Sigmoid colon (tissue), 7 donors: ENCODE data around the gene MMP20. TPM values are rescaled to one million over a fixed set of nuclear protein-coding genes. Genes with fewer than 3 reads are reported as not detected.
A peak's percentile ranks its signal among the peaks of the same experiment; 100 is the strongest.

Experiments
- DNase-seq: peaks from one replicate; pipeline ENCODE4 v3.0.0-alpha.2; 2019
- H3K27ac ChIP-seq, 4 donors: fragments of 200-600 bp; sonication (generic); one replicate each; pipeline ENCODE4 v1.5.1; 2016 to 2019; ENCODE audit warnings: mild to moderate bottlenecking in 1 of 4
- H3K27me3 ChIP-seq, 3 donors: fragments of 200-600 bp; sonication (generic); one replicate each; pipeline ENCODE4 v1.5.1; 2019; ENCODE audit warnings: mild to moderate bottlenecking in 1 of 3
- H3K36me3 ChIP-seq, 4 donors: fragments of 200-600 bp; sonication (generic); one replicate each; pipeline ENCODE4 v1.5.1; 2016 to 2019
- H3K4me1 ChIP-seq, 4 donors: fragments of 200-600 bp; sonication (generic); one replicate each; pipeline ENCODE4 v1.5.1; 2017 to 2019
- H3K4me3 ChIP-seq, 4 donors: fragments of 200-600 bp; sonication (generic); one replicate each; pipeline ENCODE4 v1.5.1; 2017 to 2019; ENCODE audit warnings: mild to moderate bottlenecking in 2 of 4, moderate library complexity in 1 of 4
- H3K9me3 ChIP-seq, 4 donors: fragments of 200-600 bp in 3 of 4; sonication (generic) in 3 of 4; one replicate each; pipeline versions ENCODE4 v1.5.1 to v1.6.1; 2013 to 2019
- CTCF ChIP-seq, 4 experiments: fragments of 450-650 bp in 3 of 4; fragments of 200-600 bp in 1 of 4; IDR thresholded peaks; one replicate each; pipeline ENCODE4 v1.5.1; 2016 to 2019; ENCODE audit warnings: antibody characterized with exemption in 4 of 4, mild to moderate bottlenecking in 3 of 4, moderate library complexity in 2 of 4
- EP300 ChIP-seq, 4 donors: sonication (generic); formaldehyde crosslinking; IDR thresholded peaks; one replicate each; pipeline ENCODE4 v1.6.1; 2017; ENCODE audit warnings: antibody characterized with exemption in 4 of 4
- POLR2A ChIP-seq, 2 donors: fragments of 450-650 bp; IDR thresholded peaks; one replicate each; pipeline ENCODE4 v1.6.1; 2016; ENCODE audit warnings: antibody characterized with exemption in 2 of 2, mild to moderate bottlenecking in 2 of 2, moderate library complexity in 2 of 2
- POLR2AphosphoS5 ChIP-seq, 4 donors: sonication (generic); formaldehyde crosslinking; IDR thresholded peaks; one replicate each; pipeline ENCODE4 v1.6.1; 2017; ENCODE audit warnings: antibody characterized with exemption in 4 of 4
- WGBS, 2 donors: extraction: QIAGEN DNeasy Blood & Tissue Kit; methylation state at CpG; one replicate each; pipeline ENCODE4 v1.1.7; 2013; 5-methylcytosine and 5-hydroxymethylcytosine counted together
- intact Hi-C: fragments of 100-400 bp; cut with DNase I; formaldehyde crosslinking; loops from one replicate; pipeline ENCODE4 v1.15.1; 2023
- polyA plus RNA-seq, 3 donors: library from polyadenylated mRNA; stranded (reverse); fragments of 200-250 nt; gene quantifications; one replicate each; pipeline ENCODE4 v1.2.3, GENCODE V29; 2013
- total RNA-seq, 4 donors: library from RNA; depleted of rRNA; stranded (reverse); fragments of >200 nt; gene quantifications; one replicate each; pipeline ENCODE4 v1.1.0, GENCODE V29; 2016
- donor health status: healthy with polysubstance abuse.
- donor health status: Bipolar disorder and iron deficiency.
- donor health status: healthy.

Gene MMP20
- total and polyA plus RNA-seq, 7 donors: not detected

GRCh38 chr11:102559839-102560238, 65.3 kb downstream of the MMP20 start:
- Histone ChIP-seq H3K36me3 (no peaks in the 10 kb centered on the region), H3K4me3 (no peak overlapping the region), H3K27me3 (no peaks in the 10 kb centered on the region), H3K4me1 (peaks cover 0 to 28% (median 26%) of the 10 kb centered on the region in 4 donors), H3K9me3 (no peaks in the 10 kb centered on the region), H3K27ac (peak overlapping the region in 3 of 4 donors; percentile 71 to 79 (median 78))
- intact Hi-C loops: loop anchor here (5.0 kb wide), 1 partner anchor 48 kb away; no protein-coding TSS in a partner anchor
- no peak for DNase-seq
- no peak for TF ChIP-seq POLR2AphosphoS5 (IDR thresholded peaks at IDR 0.05)
- no peak for TF ChIP-seq CTCF (IDR thresholded peaks at IDR 0.05)
- no peak for TF ChIP-seq EP300 (IDR thresholded peaks at IDR 0.05)
- no peak for TF ChIP-seq POLR2A (IDR thresholded peaks at IDR 0.05)

GRCh38 chr11:102555091-102555490, 70.0 kb downstream of the MMP20 start:
- WGBS, 2 donors: 80 to 89% methylated on average over 3 of the region's 3 CpGs

GRCh38 chr11:102553835-102554282, 71.3 kb downstream of the MMP20 start:
- intact Hi-C loops: no loop called here
- WGBS, 2 donors: 85 to 86% methylated on average over 5 of the region's 5 CpGs

More at GRCh38 chr11:102555091-102555490, 70.0 kb downstream of the MMP20 start:
- TF ChIP-seq POLR2AphosphoS5 (IDR thresholded peaks at IDR 0.05) (no peak), POLR2A (IDR thresholded peaks at IDR 0.05) (no peak), EP300 (IDR thresholded peaks at IDR 0.05) (no peak), CTCF (IDR thresholded peaks at IDR 0.05) (no peak)
- Histone ChIP-seq H3K27ac (no peak overlapping the region), H3K27me3 (no peaks in the 10 kb centered on the region), H3K36me3 (no peaks in the 10 kb centered on the region), H3K9me3 (no peaks in the 10 kb centered on the region), H3K4me1 (peaks cover 0 to 21% (median 14%) of the 10 kb centered on the region in 4 donors), H3K4me3 (no peak overlapping the region)
- DNase-seq: no peak
- intact Hi-C loops: no loop called here

GRCh38 chr11:102552447-102553194, 72.5 kb downstream of the MMP20 start:
- TF ChIP-seq POLR2A (IDR thresholded peaks at IDR 0.05) (no peak), CTCF (IDR thresholded peaks at IDR 0.05) (no peak), POLR2AphosphoS5 (IDR thresholded peaks at IDR 0.05) (no peak), EP300 (IDR thresholded peaks at IDR 0.05) (no peak)
- Histone ChIP-seq H3K36me3 (no peaks in the 10 kb centered on the region), H3K9me3 (no peaks in the 10 kb centered on the region), H3K27ac (no peak overlapping the region), H3K4me1 (peaks cover 0 to 10% (median 0%) of the 10 kb centered on the region in 4 donors), H3K4me3 (no peak overlapping the region), H3K27me3 (no peaks in the 10 kb centered on the region)
- 31 to 77% methylated on average over 8 of the region's 8 CpGs for WGBS, 2 donors
- DNase-seq: no peak
- intact Hi-C loops: no loop called here

More at GRCh38 chr11:102553835-102554282, 71.3 kb downstream of the MMP20 start:
- DNase-seq: no peak
- no peaks in the 10 kb centered on the region for H3K9me3 ChIP-seq
- TF ChIP-seq EP300 (IDR thresholded peaks at IDR 0.05) (no peak), POLR2AphosphoS5 (IDR thresholded peaks at IDR 0.05) (no peak), POLR2A (IDR thresholded peaks at IDR 0.05) (no peak), CTCF (IDR thresholded peaks at IDR 0.05) (no peak)
- H3K27me3 ChIP-seq: no peaks in the 10 kb centered on the region
- peaks cover 0 to 10% (median 2%) of the 10 kb centered on the region in 4 donors for H3K4me1 ChIP-seq
- H3K4me3 ChIP-seq: no peak overlapping the region
- no peak overlapping the region for H3K27ac ChIP-seq
- no peaks in the 10 kb centered on the region for H3K36me3 ChIP-seq
